Iris pigment epithelial cell (primary cell): ENCODE results near the gene TMEM86B.
A peak's percentile ranks its signal among the peaks of the same experiment; 100 is the strongest.

Experiments used
- DNase-seq: peaks from one replicate; pipeline ENCODE4 v3.0.0-alpha.2; 2011; ENCODE audit warnings: low read depth

Gene TMEM86B, protein sequence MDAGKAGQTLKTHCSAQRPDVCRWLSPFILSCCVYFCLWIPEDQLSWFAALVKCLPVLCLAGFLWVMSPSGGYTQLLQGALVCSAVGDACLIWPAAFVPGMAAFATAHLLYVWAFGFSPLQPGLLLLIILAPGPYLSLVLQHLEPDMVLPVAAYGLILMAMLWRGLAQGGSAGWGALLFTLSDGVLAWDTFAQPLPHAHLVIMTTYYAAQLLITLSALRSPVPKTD

DNA sequence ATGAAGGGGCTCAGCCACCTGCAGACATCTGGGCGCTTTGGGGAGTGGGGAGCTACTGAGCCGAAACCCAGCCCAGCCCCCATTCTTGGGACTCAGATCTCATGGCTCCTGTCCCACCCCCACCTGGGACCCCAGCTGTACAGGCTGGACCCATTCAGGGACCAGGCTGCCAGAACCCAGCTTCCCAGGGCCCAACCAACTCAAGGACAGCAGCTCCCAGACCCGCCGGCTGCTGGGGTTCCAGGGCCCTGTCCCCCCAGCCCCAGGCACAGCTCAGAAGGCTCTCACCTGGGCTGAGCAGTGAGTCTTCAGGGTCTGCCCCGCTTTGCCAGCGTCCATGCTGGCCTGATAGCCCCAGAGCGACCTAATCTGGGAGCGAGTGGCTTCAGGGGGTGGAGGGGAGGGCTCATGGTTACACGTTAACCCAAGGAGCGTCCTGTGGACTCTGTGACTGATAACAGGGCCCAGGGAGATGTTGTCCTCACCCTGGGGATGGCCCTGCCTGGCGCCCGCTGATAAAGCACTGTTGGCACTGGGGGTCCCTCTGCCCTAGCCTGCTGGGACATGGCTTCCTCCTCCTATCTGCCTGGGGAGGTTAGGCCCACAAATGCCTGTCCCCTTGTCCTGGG, at the start of gene TMEM86B:
TSS of gene TMEM86B (minus strand) at position 361 of the 629 bp plus-strand sequence. CDS start at position 339, 22 bp downstream.
- DNase-seq, result no peak

DNA sequence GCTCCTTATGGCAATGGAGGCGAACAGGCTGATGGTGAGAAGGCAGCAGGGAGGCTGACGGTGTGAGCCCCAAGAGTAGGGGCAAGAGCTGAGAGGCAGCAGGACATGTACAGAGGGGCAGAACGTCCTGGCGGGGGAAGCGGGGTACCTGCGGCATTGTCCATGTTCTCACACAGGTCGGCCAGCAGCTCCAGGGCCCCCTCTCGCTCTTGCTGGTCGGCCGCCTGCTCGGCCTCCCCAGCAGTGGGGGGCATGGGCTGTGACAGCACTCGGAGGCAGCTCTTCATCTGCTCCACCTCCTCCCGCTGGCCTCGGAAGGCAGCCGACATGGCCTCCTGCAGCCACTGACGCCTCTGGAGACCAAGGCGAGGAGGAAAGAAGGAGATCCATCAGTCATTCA, 48.9 kb upstream of the TMEM86B start:
- no peak for DNase-seq

DNA sequence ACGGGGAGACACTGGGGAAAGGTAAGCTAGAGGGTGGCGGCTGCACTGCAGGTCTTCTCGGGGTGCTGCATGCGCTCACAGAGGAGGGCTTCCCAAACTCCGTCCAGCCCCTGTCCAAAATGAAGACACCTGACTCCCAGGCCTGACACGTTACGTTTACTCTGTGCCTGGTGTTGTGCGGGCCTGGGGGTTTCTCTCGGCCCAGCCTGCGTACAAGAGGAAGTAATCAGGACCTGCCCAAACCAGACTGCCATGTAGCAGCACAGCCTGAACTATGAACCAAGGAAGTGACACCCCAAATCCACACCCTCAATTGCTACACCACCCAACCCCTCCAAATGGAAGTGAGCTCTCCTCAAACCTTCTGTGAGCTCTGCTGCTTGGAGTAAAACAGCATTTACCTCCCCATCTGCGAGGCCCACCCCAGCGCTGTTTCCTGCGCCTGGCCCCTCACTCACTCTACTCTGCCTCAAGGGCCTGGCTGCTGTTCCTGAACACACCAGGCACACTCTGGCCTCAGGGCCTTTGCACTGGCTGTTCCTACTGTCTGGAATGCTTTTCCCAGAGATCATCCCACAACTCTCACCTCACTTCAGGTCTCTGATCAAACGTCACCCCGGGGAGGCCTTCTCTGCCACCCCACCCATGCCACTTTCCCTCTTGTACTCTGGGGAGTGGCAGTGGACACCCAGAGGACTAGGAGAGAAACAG, 48.3 kb upstream of the TMEM86B start:
- no peak for DNase-seq

DNA sequence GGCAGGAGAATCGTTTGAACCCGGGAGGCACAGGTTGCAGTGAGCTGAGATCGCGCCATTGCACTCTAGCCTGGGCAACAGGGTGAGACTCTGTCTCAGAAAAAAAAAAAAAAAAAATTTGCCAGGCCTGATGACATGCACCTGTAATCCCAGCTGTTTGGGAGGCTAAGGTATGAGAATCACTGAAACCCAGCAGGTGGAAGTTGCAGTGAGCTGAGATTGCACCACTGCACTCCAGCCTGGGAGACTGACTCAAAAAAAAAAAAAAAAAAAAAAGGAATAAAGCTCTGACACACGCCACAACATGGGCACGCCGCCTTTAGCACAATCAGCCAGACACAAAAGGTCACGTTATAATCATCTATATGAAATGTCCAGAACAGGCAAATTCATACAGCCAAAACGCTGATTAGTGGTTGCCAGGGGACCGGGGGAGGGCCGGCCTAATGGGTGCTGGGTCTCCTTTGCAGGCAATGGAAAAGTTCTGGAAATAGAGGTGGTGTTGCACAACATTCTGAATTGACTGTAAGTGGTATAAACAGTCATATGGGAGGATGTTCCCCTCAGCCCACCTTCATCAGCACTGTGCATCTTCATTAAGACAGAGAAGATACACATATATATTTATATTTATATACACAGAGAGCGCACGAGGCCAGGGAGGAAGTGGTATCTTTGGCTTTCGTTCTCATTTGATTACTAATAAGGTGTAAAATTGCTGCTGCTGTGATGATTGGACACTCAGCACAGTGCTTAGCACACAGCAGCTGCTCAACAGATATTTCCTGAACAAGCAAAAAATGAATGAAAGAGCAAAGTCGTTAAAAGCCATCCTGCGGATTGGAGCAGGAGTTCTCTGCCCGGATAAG, 47.5 kb upstream of the TMEM86B start:
- DNase-seq, result no peak

DNA sequence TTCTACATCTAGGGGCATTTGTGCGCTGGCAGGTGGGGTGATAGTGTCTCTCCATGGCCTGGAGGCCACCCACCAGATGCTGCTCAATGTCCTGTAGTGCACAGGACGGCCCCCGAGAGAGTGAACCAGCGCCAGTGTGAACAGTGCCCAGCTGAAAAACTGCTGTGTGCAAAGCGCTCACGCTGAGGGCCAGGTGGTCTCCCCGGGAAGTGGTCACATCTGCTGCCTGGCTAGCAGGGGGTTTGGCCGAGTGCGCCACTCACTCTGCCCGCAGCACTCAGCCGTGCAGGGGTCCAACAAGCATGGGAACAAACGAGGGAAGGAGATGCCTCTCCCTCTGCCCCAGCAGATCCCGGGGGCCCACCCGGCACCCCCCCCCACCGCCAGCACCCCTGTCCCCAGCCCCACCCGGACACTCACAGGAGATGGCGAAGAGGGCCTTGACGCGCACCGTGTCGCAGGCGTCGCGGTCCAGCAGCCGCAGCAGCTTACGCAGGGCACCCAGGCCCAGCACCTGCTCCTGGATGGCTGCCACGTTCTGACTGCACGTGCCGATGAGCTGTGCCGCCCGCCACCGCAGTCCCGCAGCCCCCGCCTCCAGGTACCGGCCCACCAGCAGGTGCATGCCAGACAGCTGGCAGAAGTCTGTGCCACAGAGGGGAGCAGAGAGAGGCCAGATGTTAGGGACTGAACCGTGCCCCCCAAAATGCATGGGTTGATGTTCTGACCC, 45.6 kb upstream of the TMEM86B start:
- DNase-seq, result no peak

DNA sequence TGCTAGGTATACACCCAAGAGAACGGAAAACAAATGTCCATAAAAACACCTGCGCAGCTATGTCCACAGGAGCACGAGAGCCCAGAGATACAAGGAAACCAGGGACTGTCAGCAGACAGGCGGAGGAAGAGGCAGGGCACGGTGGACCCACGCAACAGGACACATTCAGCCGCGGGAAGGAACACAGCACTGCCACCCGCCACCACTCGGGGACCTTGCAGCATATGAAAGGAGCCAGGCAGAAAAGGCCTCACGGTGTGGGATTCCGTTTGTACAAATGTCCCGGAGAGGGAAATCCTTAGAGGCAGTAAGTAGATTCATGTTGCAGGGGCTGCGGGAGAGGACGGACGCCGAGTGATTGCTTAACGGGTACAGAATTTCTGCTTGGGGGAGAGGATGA, 43.6 kb upstream of the TMEM86B start:
- no peak for DNase-seq

DNA sequence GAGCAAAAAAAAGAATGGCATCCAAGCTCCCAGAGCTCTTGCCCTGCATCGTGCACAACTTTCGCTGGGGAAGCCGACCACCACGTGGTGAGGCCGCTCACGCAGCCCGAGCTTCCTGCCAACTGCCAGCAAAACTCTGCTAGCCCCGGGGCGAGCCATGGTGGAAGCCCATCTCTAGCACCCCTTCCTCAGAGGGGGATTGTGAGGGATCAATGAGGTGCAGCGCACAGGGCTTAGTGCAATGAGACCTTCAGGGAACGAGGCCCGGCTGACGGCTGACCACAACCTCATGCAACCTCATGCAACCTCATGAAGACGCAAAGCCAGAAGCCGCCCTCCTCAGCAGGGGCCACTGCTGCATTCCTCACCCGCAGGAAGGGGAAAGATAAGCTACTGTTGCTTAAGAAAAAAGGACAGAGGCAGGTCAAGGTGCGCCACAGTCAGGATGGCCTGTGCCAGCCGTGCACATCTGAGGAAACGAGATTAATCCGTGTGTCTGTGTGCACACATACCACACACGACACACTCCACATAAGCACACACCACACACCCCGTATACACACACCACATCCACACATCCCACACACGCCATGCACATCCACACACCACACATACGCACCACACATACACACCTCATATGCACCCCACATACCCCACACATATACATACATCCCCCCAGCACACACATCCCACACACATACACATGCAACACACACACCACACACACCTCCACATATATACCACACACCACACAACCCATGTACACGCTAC, 41.8 kb upstream of the TMEM86B start:
- DNase-seq, result no peak

DNA sequence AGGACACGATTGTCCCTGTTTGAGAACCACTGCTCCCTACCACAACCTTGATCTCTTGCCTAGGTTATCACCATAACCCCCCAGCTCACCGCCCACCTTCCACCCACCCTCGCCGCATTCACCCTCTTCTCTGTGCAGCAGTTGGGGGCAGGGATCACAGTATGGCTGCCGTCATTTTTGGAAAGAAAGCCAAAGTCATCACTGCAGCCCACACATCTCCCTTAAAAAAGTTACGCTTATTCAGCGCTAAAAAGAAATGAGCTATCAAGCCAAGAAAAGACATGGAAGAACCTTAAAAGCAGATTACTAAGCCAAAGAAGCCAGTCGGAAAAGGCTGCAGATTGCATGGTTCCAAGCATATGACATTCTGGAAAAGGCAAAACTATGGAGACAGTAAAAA, 40.7 kb upstream of the TMEM86B start:
- DNase-seq, result no peak

DNA sequence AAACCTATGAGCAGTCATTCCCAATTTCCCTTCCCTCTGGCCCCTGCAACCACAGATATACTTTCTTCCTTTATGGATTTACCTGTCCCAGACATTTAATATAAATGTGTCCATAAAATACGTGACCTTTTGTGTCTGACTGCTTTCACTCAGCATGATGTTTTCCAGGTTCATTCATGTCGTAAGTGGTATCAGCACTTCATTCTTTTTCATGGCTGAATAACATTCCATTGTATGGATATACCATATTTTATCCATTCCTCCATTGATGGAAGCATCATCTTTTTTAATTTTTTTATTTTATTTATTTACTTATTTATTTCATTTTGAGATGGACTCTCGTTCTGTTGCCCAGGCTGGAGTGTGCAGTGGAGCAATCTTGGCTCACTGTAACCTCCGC, 38.3 kb upstream of the TMEM86B start:
- DNase-seq, result no peak

DNA sequence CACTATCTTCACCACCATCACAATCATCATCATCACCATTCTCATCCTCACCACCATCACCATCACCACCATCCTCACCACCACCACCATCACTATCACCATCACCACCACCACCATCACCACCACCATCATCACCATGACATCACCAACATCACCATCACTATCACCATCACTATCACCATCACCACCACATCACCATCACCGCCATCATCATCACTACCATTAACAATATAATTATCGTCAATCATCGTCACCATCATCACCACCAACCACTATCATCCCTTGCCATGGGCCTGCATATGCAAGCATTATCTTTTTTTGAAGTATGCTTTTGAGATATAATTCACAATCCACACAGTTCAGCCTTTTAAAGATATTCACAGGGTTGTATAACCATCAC, 37.8 kb upstream of the TMEM86B start:
- no peak for DNase-seq

DNA sequence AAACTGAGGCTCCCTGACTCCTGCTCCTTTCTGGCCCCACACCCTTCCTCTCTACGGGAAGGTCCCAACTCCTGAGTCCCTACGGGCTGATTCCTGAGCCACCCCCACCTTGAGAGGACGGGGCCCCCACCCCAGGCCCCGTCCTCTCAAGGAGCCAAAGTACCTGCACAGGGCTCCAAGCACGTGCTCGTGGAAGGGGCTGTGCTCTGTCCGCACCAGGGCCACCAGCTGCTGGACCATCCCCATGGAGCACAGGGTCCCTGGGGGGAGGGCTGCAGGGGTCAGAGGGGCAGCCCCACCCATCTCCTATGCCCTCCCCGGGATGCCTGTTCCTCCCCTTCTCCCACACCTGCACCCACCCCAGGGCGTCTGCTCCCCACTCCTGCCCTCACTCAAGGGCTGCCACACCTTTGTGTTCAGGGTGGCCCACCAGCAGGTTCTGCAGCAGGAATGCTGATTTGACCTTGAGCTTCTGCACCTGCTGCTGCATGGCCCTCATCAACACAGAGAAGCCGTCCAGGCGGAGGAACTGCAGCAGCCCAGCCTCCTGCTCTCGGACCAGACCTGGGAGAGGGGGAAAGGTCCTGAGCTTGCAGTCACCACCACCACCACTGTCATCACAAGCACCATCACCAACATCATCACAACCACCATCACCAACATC, 37.3 kb upstream of the TMEM86B start:
- DNase-seq, result no peak

DNA sequence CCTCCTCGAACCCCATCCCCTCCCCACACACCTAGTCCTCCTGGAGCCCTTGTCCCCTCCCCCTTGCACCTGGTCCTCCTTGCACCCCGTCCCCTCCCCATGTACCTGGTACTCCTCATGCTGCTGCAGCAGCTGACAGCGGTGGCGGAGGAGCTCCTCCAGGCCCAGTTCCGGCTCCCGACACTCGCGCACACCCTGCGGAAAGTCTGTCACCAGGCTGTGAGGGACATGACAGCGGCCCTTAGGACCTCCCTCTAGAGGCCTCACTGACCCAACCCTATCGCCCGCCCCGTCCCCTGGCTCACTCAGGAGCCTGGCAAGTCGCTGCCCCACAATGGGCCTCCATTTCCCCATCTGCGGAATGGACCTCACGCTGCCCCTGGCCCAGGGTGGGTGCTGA, 36.6 kb upstream of the TMEM86B start:
- DNase-seq, result no peak

DNA sequence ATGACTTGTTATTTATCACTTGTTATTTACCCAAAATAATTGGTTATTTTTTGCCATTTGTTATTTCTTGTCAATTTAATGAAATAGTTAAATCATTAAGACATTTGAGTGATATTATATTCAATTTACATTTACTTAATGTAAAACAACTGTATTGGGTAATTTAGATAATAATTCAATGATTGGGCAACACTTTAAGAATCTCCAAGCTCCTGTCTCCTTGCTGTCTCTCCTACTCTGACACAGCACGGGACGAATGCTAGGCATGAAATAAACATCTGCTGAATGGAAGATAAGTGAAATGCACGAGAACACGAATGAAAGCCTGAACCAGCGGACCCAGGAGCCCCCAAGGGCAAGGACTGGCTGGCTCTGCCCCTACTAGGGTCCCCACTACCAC, 36.0 kb upstream of the TMEM86B start:
- peak; percentile 12 for DNase-seq

DNA sequence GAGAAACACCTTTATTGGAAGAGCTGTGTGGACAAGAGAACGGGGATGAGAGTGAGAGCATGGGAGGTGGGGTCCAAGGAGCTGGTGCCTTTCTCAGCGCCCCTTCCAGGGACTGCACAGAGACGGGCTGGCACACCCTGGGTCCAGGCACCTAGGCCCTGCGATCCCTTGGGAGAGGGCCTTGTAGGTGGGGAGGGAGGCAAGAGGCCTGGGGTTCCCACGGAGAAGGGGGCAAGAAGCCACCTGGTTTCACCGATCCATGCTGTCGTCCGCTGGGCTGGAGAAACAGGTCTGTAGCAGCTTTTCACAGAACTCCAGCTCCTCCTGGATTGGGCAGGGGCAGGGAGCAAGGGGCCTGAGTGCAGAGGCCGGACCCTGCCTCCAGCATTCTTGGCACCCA, 33.8 kb upstream of the TMEM86B start:
- no peak for DNase-seq

DNA sequence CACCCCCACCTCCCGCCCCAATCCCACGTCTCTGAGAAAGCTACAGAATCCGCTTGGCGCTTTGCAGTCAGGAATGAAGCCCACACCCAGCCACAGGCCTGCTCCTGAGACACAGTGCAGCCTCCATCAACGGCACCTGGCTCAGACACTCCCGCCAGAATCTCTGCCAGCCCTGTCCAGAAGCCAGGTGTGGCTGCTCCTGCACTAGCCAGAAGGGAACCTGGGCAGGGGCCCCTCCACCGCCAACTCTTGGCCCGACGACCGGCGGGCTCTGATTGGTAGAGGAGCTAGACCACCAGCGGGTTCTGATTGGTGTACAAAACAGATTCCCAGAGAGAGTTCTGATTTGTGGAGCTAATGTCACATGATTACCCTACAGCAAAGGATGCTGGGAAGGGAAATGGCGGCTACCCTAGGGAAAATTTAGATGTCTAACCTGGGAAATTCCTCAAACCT, 33.1 kb upstream of the TMEM86B start:
- DNase-seq, result no peak

DNA sequence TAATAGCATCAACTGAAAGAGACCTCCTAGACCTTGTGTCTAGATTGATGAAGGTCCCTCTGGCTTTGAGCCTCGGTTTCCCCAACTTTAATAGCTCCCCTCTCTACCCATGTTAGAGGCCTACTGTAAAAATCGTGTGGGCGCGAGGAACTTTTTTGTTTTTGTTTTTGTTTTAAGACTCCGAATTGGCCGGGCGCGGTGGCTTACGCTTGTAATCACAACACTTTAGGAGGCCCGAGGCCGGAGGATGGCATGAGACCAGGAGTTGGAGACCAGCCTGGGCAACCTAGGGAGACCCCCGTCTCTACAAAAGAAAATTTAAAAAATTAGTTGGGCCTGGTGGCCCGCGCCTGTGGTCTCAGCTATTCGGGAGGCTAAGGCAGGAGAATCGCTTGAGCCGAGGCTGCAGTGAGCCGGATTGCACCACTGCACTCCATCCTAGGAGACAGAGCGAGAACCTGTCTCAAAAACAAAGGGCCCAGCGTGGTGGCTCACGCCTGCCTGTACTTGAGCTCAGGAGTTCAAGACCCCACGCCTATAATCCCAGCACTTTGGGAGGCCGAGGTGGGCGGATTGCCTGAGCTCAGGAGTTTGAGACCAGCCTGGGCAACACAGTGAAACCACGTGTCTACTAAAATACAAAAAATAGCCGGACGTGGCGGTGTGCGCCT, 31.1 kb upstream of the TMEM86B start:
- peak; percentile 16 for DNase-seq

DNA sequence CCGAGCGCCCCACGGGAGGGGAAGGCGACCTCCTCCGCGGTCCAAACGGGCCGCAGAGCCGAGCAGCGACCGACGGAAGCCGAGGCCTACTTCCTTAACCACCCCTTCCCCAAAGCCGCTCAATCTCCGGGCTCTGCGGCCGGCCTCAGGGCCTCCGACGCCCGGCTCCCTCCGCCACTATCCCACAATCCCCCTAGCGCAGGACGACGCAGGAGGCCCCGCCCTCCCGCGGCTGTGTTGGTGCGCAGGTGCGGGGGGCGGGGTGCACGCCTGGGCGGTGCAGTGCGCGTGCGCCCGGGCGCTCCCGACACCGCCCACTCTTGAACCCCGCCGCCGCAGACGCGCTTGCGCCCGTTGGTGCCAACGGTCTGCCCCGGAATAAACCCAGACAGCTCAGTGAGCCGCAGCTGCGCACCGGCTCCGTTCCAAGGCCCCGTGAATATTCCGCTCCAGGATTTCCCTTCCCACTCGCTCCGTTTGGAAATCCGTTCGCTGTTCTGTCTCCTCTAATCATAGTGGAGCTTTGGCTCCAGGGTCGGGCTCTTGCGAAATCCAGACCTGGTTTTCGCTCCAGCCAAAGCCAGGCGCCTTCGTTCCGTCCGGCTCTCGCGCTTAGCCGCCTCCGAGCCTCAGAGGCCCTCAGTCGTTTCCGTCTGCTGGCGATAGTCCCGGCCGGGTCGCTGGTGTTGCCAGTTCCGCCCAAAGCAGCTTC, 30.4 kb upstream of the TMEM86B start, which contains the start of gene PPP6R1:
TSS of gene PPP6R1 (minus strand) at position 190 of the 712 bp plus-strand sequence. CDS start 11,914 bp downstream, outside the sequence.
- peak; percentile 100 for DNase-seq

DNA sequence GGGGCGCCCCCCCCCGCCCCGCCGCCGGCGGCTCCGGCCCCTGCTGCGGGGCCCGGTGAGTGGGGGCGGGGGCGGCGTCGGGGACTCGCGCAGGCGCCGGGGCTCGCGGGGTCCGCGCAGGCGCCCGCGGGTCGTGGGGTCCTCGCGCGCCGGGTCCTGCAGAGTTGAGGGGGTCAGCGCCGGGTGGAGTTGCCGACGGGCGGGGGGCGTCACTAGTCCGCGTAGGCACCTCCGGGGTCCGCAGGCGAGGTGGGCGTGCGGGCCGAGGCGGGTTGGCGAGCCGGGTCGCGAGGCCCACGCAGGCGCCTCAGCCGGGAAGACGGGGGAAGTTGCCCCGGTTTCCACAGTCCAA, 29.9 kb upstream of the TMEM86B start:
- DNase-seq, result peak; percentile 7
